HFFc6 (cell line): Measurements from ENCODE around the gene HINT3. TPM values are rescaled to one million over a fixed set of nuclear protein-coding genes. Genes with fewer than 3 reads are reported as not detected.

Experiments
- DNase-seq: peaks from one replicate; pipeline ENCODE4 v3.0.0-alpha.2; 2018
- H3K27ac Mint-ChIP-seq: 2 replicates; pipeline ENCODE4 v1.8.0; 2020; ENCODE audit warnings: mild to moderate bottlenecking, mixed read lengths
- H3K27me3 Mint-ChIP-seq: 2 replicates; pipeline ENCODE4 v1.8.0; 2021; ENCODE audit warnings: mild to moderate bottlenecking, moderate library complexity, mixed read lengths; ENCODE audit not compliant: insufficient read depth
- H3K36me3 Mint-ChIP-seq: 2 replicates; pipeline ENCODE4 v1.8.0; 2021; ENCODE audit warnings: low read depth, mixed read lengths
- H3K4me1 Mint-ChIP-seq: 2 replicates; pipeline ENCODE4 v1.8.0; 2020; ENCODE audit warnings: low read depth, mixed read lengths
- H3K4me3 Mint-ChIP-seq: 2 replicates; pipeline ENCODE4 v1.8.0; 2020; ENCODE audit warnings: mild to moderate bottlenecking, moderate library complexity, mixed read lengths
- H3K9me3 Mint-ChIP-seq: 2 replicates; pipeline ENCODE4 v1.8.0; 2020; ENCODE audit warnings: mild to moderate bottlenecking, mixed read lengths
- total RNA-seq, 6 experiments: library from RNA; stranded (reverse); fragmentation: NEBNext Ultra II Directional; extraction: Animal tissue kit (Norgen Biotek cat#: 25700); gene quantifications; 2 replicates in 1 of 6; 3 replicates in 5 of 6; pipeline ENCODE4 v1.2.3, GENCODE V29; 2021
- TF ChIP-seq, protein P1 (sequence below): fragments of 200-600 bp; sonication (generic); IDR thresholded peaks from 2 replicates; pipeline ENCODE4 v1.5.0; 2021; ENCODE audit warnings: antibody characterized with exemption, mild to moderate bottlenecking

HINT3 gene
- total RNA-seq, 6 experiments from 2014 or later: 11.0 to 14.4 (median 12.3) TPM

DNA sequence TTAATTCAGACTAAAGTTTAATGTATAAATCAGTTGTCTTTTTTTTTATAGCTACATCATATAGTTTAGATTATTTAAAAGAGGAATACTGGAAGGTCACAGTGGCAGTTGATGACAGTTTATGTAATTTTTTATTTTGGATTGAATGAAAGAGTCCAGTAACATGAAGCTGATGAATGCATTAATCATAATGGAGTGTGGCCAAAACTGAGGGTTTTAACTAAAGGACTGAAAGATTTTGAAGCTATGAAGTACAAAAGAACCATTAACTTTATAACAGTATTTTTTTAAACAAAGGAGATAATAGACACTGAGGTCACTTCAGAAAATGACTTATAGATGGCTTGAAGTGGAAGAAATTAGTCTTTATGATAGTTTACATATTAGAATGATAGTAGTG, 71.0 kb downstream of the HINT3 start:
- no peaks in the 10 kb centered on the region for H3K9me3 Mint-ChIP-seq
- TF ChIP-seq, protein P1, sequence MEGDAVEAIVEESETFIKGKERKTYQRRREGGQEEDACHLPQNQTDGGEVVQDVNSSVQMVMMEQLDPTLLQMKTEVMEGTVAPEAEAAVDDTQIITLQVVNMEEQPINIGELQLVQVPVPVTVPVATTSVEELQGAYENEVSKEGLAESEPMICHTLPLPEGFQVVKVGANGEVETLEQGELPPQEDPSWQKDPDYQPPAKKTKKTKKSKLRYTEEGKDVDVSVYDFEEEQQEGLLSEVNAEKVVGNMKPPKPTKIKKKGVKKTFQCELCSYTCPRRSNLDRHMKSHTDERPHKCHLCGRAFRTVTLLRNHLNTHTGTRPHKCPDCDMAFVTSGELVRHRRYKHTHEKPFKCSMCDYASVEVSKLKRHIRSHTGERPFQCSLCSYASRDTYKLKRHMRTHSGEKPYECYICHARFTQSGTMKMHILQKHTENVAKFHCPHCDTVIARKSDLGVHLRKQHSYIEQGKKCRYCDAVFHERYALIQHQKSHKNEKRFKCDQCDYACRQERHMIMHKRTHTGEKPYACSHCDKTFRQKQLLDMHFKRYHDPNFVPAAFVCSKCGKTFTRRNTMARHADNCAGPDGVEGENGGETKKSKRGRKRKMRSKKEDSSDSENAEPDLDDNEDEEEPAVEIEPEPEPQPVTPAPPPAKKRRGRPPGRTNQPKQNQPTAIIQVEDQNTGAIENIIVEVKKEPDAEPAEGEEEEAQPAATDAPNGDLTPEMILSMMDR: no peak
- no peak overlapping the region for H3K27ac Mint-ChIP-seq
- H3K27me3 Mint-ChIP-seq: no peaks in the 10 kb centered on the region
- peaks cover 25% of the 10 kb centered on the region for H3K4me1 Mint-ChIP-seq
- H3K36me3 Mint-ChIP-seq: peaks cover 8% of the 10 kb centered on the region
- no peak for DNase-seq
- no peak overlapping the region for H3K4me3 Mint-ChIP-seq

Other genes starting within 250 kb of the HINT3 start
- gene HEY2, start 207.1 kb upstream of the HINT3 start, total RNA-seq: not detected
- 10 to 100 TPM; 27.1 to 29.3 (median 28.6) TPM for gene NCOA7, start 165.8 kb upstream of the HINT3 start, total RNA-seq
- gene TRMT11, start 29.8 kb downstream of the HINT3 start, total RNA-seq: 10 to 100 TPM; 12.8 to 20.7 (median 15.2) TPM